ENCODE measurements around the gene MIGA2. TPM values are rescaled to one million over a fixed set of nuclear protein-coding genes. Genes with fewer than 3 reads are reported as not detected.
A peak's percentile ranks its signal among the peaks of the same experiment; 100 is the strongest.

The MIGA2 gene
- total and polyA plus RNA-seq, 9 of the 15 experiments (the other 6 are each of a cell fraction or from before 2014, with no cell fraction given): 0.15 to 54.1 (median 18.0) TPM

- TF ChIP-seq ZBTB43 (CRISPR knock-in tag; IDR thresholded peaks at IDR 0.05): no peak
- no peak for TF ChIP-seq L3MBTL2 (IDR thresholded peaks at IDR 0.05)
- TF ChIP-seq POLR2H (tag; IDR thresholded peaks at IDR 0.05; ENCODE audit: low read depth): no peak
- no peak for TF ChIP-seq E2F5 (CRISPR knock-in tag; IDR thresholded peaks at IDR 0.05)
- TF ChIP-seq ILF3 (IDR thresholded peaks at IDR 0.05; ENCODE audit: borderline replicate concordance): no peak
- TF ChIP-seq TRIM24 (IDR thresholded peaks at IDR 0.05): peak; percentile 58 to 73; a peak in 3 of 4 replicates
- TF ChIP-seq NEUROD1 (IDR thresholded peaks at IDR 0.05; ENCODE audit: borderline replicate concordance, low read depth, low read length, partially characterized antibody): peak; percentile 77
- TF ChIP-seq MXI1 (IDR thresholded peaks at IDR 0.05; ENCODE audit: low read depth, low read length): no peak
- no peak for TF ChIP-seq REST (IDR thresholded peaks at IDR 0.05; ENCODE audit: borderline replicate concordance)
- TF ChIP-seq REST (CRISPR knock-in tag; IDR thresholded peaks at IDR 0.05; ENCODE audit: low read depth): no peak
- peak; percentile 36; the same call in 1 of the 2 replicates for TF ChIP-seq HCFC1 (IDR thresholded peaks at IDR 0.05; ENCODE audit: low read depth, low read length)
- peak; percentile 75 for TF ChIP-seq LEF1 (IDR thresholded peaks at IDR 0.05)
- no peak for TF ChIP-seq ZNF707 (CRISPR knock-in tag; conservative IDR thresholded peaks at IDR 0.05)
- TF ChIP-seq HLTF (IDR thresholded peaks at IDR 0.05): no peak
- TF ChIP-seq FOXA1 (IDR thresholded peaks at IDR 0.05; ENCODE audit: borderline replicate concordance): no peak
- TF ChIP-seq CREBBP (IDR thresholded peaks at IDR 0.05; ENCODE audit: low read depth, low read length): no peak
- no peak for TF ChIP-seq OTX1 (CRISPR knock-in tag; IDR thresholded peaks at IDR 0.05)
- TF ChIP-seq ZNF589 (CRISPR knock-in tag; IDR thresholded peaks at IDR 0.05; ENCODE audit: low read depth): no peak
- TF ChIP-seq CCAR2 (IDR thresholded peaks at IDR 0.05; ENCODE audit: low read depth, low read length): no peak
Observed at GRCh38 chr9:129023036-129023907, 13.2 kb upstream of the MIGA2 start (continued).
